GM23248 (cell line): ENCODE data around the gene RHOG. TPM values are rescaled to one million over a fixed set of nuclear protein-coding genes. Genes with fewer than 3 reads are reported as not detected.

Experiments used
- DNase-seq: peaks from one replicate; pipeline ENCODE4 v3.0.0-alpha.2; 2015
- H2AFZ ChIP-seq: fragments of 200-600 bp; sonication (generic); 2 replicates; pipeline ENCODE4 v1.6.1; 2016; ENCODE audit warnings: antibody characterized with exemption
- H3F3A ChIP-seq: fragments of 200-600 bp; sonication (generic); 2 replicates; pipeline ENCODE4 v1.6.1; 2016; ENCODE audit warnings: mild to moderate bottlenecking, antibody characterized with exemption, mixed run types; ENCODE audit not compliant: insufficient read depth
- H3K27ac ChIP-seq: fragments of 200-600 bp; sonication (generic); 2 replicates; pipeline ENCODE4 v1.5.1; 2016; ENCODE audit warnings: mild to moderate bottlenecking
- H3K27me3 ChIP-seq: fragments of 200-600 bp; sonication (generic); replicated peaks from 2 replicates; pipeline ENCODE4 v1.6.1; 2016; ENCODE audit warnings: mild to moderate bottlenecking; ENCODE audit not compliant: insufficient read depth
- H3K36me3 ChIP-seq: fragments of 200-600 bp; sonication (generic); 2 replicates; pipeline ENCODE4 v1.6.1; 2016; ENCODE audit warnings: low read depth, mild to moderate bottlenecking
- H3K4me1 ChIP-seq: fragments of 200-600 bp; sonication (generic); 2 replicates; pipeline ENCODE4 v1.6.1; 2016; ENCODE audit warnings: mild to moderate bottlenecking; ENCODE audit not compliant: insufficient read depth
- H3K4me2 ChIP-seq: fragments of 200-600 bp; sonication (generic); one replicate; pipeline ENCODE4 v1.6.1; 2016; ENCODE audit warnings: mild to moderate bottlenecking; ENCODE audit not compliant: unreplicated experiment
- H3K4me3 ChIP-seq: fragments of 200-600 bp; sonication (generic); 2 replicates; pipeline ENCODE4 v1.5.1; 2016; ENCODE audit warnings: mild to moderate bottlenecking
- H3K79me2 ChIP-seq: fragments of 200-600 bp; sonication (generic); 2 replicates; pipeline ENCODE4 v1.6.1; 2016; ENCODE audit warnings: mild to moderate bottlenecking; ENCODE audit not compliant: insufficient read depth
- H3K9ac ChIP-seq: fragments of 200-600 bp; sonication (generic); 2 replicates; pipeline ENCODE4 v1.6.1; 2016; ENCODE audit warnings: mild to moderate bottlenecking
- H3K9me2 ChIP-seq: fragments of 200-600 bp; sonication (generic); 2 replicates; pipeline ENCODE4 v1.6.1; 2016; ENCODE audit warnings: mixed run types, mild to moderate bottlenecking, moderate library complexity; ENCODE audit not compliant: insufficient read depth
- H3K9me3 ChIP-seq: fragments of 200-600 bp; sonication (generic); one replicate; pipeline ENCODE4 v1.6.1; 2017; ENCODE audit warnings: low read depth
- H4K20me1 ChIP-seq: fragments of 200-600 bp; sonication (generic); 2 replicates; pipeline ENCODE4 v1.6.0; 2016; ENCODE audit not compliant: insufficient read depth
- EZH2 ChIP-seq: fragments of 200-600 bp; sonication (generic); IDR thresholded peaks from 2 replicates; pipeline ENCODE4 v1.6.1; 2018; ENCODE audit warnings: antibody characterized with exemption, mild to moderate bottlenecking; ENCODE audit not compliant: insufficient read depth, poor library complexity, severe bottlenecking
- EZH2phosphoT487 ChIP-seq: fragments of 200-600 bp; sonication (generic); IDR thresholded peaks from 2 replicates; pipeline ENCODE4 v1.6.1; 2018; ENCODE audit warnings: antibody characterized with exemption, moderate library complexity, mild to moderate bottlenecking, low read depth; ENCODE audit not compliant: insufficient read depth
- WGBS, 2 experiments: methylation state at CpG; one replicate each; pipeline ENCODE4 v1.1.6; 2015 to 2017; ENCODE audit warnings: low lambda C conversion rate in 2 of 2, low coverage in 1 of 2; ENCODE audit errors: missing lambda C conversion rate in 2 of 2; 5-methylcytosine and 5-hydroxymethylcytosine counted together
- in situ Hi-C: fragments of 300-500 bp; cut with MboI; formaldehyde crosslinking; loops from 2 replicates; pipeline ENCODE4 v1.15.0; 2020
- polyA plus RNA-seq: library from polyadenylated mRNA; unstranded; fragments of >200 nt; fragmentation: Nextera tagmentation; extraction: Ambion mirVana; gene quantifications from 2 replicates; pipeline ENCODE4 v1.2.1, GENCODE V29; 2016
- total RNA-seq: library from RNA; depleted of rRNA; stranded (reverse); fragments of >200 nt; shearing (Covaris generic); gene quantifications from 2 replicates; pipeline ENCODE4 v1.2.3, GENCODE V29; 2014

Gene RHOG
- total and polyA plus RNA-seq, 2 experiments from 2014 or later, result 45.5 to 61.4 TPM

- H3K4me3 ChIP-seq, result peak within 1 kb of the TSS; percentile 89
These were observed 14.4 kb upstream of the RHOG start, which contains the start of gene STIM1 for GRCh38 chr11:3854977-3855807. Gene STIM1, plus strand, starts transcription at chr11:3855664. Its CDS starts 607 bp downstream, at chr11:3856271.

DNA sequence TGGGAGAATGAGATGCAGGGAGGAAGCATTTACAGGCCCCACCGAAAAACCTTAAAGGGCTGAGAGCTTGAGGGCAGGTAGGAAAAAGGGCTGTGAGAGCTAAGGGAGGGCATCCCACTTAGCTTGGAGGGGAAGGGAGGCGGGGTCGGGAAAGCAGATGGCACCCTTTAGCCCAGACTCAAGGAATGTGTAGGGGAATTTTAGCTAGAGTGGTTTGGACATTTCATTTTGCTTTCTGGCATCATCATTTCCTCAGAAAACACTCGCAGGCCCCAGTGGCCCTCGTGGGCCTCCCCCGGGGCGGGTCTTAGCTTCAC is 13.9 kb upstream of the RHOG start:
- in situ Hi-C loops, result no loop called here
- Histone ChIP-seq H3K27ac (no peak overlapping the region), H3K9me3 (no peaks in the 10 kb centered on the region), H3K27me3 (no peaks in the 10 kb centered on the region), H4K20me1 (no peaks in the 10 kb centered on the region), H3K4me1 (peaks cover 17% of the 10 kb centered on the region), H2AFZ (peak overlapping the region; percentile 93), H3K4me3 (peak overlapping the region; percentile 89), H3K79me2 (peaks cover 40% of the 10 kb centered on the region), H3K9ac (no peak overlapping the region; the same call in 1 of the 2 replicates), H3K36me3 (no peaks in the 10 kb centered on the region), H3F3A (no peaks in the 10 kb centered on the region), H3K4me2 (peak overlapping the region; percentile 13), H3K9me2 (no peaks in the 10 kb centered on the region)
- WGBS, 2 experiments, result 14 to 18% methylated on average over 7 of the region's 7 CpGs
- TF ChIP-seq EZH2, result no peak
- no peak for TF ChIP-seq EZH2phosphoT487
- DNase-seq, result no peak

More at GRCh38 chr11:3854977-3855807, 14.4 kb upstream of the RHOG start, which contains the start of gene STIM1:
- H3K27me3 ChIP-seq, result no peaks in the 10 kb centered on the region
- 0 to 1% methylated on average over 55 to 56 of the region's 87 CpGs for WGBS, 2 experiments
- peaks cover 46% of the 10 kb centered on the region for H3K79me2 ChIP-seq
- no peaks in the 10 kb centered on the region for H3K9me3 ChIP-seq
- H3K4me1 ChIP-seq, result peaks cover 17% of the 10 kb centered on the region
- H3K4me2 ChIP-seq, result peak within 1 kb of the TSS; percentile 92
- H3K27ac ChIP-seq, result peak within 1 kb of the TSS; percentile 72
- DNase-seq, result peak; percentile 97
- H2AFZ ChIP-seq, result peak within 1 kb of the TSS; percentile 93
- TF ChIP-seq EZH2phosphoT487 (no peak), EZH2 (no peak)
- no peaks in the 10 kb centered on the region for H3F3A ChIP-seq
- peak within 1 kb of the TSS; percentile 89 for H3K9ac ChIP-seq
- in situ Hi-C loops, result no loop called here
- no peaks in the 10 kb centered on the region for H3K36me3 ChIP-seq
- H3K9me2 ChIP-seq, result no peaks in the 10 kb centered on the region
- H4K20me1 ChIP-seq, result no peaks in the 10 kb centered on the region

DNA sequence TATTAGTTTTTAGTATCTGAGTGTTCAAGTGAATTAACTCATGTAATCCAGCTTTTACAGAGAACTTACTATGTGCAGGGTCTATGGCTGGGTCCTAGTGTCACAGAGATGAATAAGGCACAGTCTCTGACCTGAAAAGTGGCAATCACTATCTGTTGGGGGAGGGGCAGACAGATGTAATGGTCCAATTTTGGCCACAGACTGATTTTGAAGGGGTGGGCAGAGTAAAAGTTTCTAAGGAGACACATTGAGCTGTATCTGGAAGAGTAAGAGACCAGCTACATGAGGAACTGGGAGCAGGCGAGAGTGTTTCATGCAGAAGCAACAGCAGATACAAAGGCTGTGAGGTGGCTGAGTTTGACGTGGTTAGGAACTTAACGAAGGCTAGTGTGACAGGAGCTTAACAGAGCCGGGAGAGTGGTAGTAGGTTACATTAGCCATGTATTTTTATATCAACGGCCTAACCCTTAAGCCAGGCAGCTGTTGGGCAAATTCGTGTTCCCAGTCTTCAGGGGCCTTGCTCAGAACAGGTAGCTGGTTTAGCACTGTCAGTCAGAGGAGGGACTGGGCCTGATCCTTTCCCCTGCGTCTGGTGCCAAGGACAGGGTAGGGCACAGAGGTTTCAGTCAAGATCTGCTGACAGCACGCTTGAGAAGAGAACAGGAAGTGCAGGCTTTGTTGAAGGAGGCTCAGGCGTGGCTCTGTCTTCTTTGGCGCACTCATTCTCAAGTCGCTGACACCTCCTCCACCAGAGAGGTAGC is 13.3 kb upstream of the RHOG start:
- H3K27ac ChIP-seq, result no peak overlapping the region

DNA sequence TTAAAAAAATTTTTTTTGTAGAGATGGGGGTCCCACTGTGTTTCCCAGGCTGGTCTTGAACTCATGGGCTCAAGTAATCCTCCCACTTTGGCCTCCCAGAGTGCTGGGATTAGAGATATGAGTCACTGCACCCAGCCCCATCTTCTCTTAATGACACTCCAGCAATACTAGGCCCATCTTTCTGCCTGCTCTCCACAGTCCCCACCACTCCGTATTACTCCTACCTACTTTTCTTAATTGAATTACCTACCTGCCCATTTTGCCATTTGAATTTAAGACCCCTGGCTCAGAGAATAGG is 12.7 kb upstream of the RHOG start:
- Histone ChIP-seq H3K4me1 (peaks cover 17% of the 10 kb centered on the region), H3K9me2 (no peaks in the 10 kb centered on the region), H3K4me2 (no peak overlapping the region), H3K79me2 (peaks cover 29% of the 10 kb centered on the region), H3K9ac (no peak overlapping the region), H3K36me3 (no peaks in the 10 kb centered on the region), H3K9me3 (no peaks in the 10 kb centered on the region), H3K27ac (no peak overlapping the region), H3K4me3 (no peak overlapping the region), H4K20me1 (no peaks in the 10 kb centered on the region), H2AFZ (no peak overlapping the region), H3K27me3 (no peaks in the 10 kb centered on the region), H3F3A (no peaks in the 10 kb centered on the region)
- TF ChIP-seq EZH2phosphoT487, result no peak
- TF ChIP-seq EZH2, result no peak
- 95 to 100% methylated on average over 1 of the region's 1 CpG for WGBS, 2 experiments
- DNase-seq, result no peak
- in situ Hi-C loops, result no loop called here

More for the DNA sequence above, 13.3 kb upstream of the RHOG start:
- Histone ChIP-seq H3K4me1 (peaks cover 17% of the 10 kb centered on the region), H3F3A (no peaks in the 10 kb centered on the region), H3K36me3 (no peaks in the 10 kb centered on the region), H3K4me2 (peak overlapping the region; percentile 13), H3K79me2 (peaks cover 35% of the 10 kb centered on the region), H3K27me3 (no peaks in the 10 kb centered on the region), H3K9me2 (no peaks in the 10 kb centered on the region), H3K9me3 (no peaks in the 10 kb centered on the region), H3K9ac (no peak overlapping the region; the same call in 1 of the 2 replicates), H3K4me3 (no peak overlapping the region; the same call in 1 of the 2 replicates), H4K20me1 (no peaks in the 10 kb centered on the region), H2AFZ (peak overlapping the region; percentile 93)
- in situ Hi-C loops, result no loop called here
- TF ChIP-seq EZH2phosphoT487, result no peak
- no peak for TF ChIP-seq EZH2
- no peak for DNase-seq
- 76 to 79% methylated on average over 11 of the region's 11 CpGs for WGBS, 2 experiments
